Activated T-cell treated with anti-CD3 and anti-CD28 coated beads for 24 hours (primary cell): Measurements from ENCODE around the gene KRT4.
"Not testable (repeated sequence)": the region's sequence is repeated elsewhere in the genome, so short reads cannot be mapped to it uniquely, and the experiment has no call there.

Source experiments
- DNase-seq: peaks from one replicate; pipeline ENCODE4 v3.0.0-alpha.2; 2020; ENCODE audit warnings: low read depth

KRT4 gene

DNA sequence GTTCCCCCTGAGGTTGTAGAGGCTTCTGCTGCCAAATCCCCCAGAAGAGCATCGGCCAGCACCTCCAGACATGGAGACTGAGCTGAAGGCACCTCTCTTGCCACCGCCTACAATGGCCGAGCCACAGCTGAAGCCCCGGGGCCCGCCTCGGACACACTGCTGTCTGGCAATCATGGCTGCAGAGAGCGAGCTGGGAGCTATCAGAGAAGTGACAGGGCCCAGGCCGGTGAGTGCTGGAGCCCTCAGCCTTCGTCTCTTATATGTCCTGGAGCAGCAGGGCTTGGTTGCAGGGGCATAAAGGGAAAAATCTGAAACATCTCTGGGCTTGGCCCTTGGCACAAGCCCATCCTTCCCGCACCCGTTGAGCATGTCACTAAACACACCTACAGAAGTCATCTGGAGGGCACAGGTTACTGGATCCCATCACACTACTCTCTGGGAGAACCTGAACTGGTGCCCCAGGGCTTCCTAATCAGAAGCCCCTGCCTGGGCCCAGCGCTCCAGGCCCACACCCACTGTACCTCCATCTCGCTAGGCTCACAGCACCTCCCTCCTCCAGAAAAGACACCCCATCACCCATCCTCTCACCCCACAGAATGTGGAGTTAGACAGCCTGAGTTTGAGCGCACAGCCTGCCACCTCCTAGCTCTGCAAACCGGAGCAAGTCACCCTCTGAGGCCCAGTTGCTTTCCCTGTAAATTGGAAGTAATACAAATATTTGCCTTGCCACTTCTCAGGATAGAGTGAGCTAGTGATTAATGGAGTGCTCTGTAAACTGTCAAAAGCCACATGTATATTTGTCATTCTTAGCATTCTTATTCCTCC lies at the start of gene KRT4:
Gene KRT4 (minus strand): TSS at position 232 of the 825 bp plus-strand sequence. CDS start 58 bp downstream, at position 174.
- DNase-seq: no peak

DNA sequence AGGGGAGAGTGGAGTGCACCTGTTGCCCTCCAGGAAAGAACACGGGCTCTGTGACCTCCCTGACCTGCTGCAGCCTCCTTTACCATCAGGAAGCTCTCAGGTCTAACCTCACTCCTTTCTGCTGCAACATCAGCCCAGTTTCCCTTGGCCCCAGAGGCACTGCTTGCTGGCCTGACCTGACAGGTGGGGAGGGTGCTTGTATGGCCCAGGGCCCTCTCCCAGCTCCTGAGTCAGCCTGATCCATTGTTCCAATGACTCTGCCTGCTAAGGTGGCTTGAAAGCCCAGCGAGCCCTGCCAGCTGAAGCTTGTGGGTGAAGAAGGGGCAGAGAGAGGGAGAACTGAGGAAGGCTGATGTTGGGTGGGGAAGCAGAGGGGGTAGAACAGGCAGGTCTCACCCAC lies 48.1 kb upstream of the KRT4 start:
- DNase-seq: no peak

DNA sequence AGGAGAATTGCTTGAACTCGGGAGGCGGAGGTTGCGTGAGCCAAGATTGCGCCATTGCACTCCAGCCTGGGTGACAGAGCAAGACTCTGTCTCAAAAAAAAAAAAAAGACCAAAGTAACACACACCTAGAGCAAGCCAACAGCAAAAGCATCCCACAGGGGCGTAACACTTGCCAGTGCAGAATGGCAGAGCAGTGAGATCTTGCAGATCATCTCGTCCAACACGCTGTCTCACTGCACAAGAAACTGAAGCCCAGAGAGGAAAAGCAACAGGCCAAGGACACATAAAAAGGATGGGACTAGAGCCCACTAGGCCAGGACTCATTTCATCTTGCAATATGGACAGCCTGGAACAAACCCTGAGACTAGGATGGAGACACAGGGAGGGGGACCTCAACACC lies 47.6 kb upstream of the KRT4 start:
- DNase-seq: no peak

DNA sequence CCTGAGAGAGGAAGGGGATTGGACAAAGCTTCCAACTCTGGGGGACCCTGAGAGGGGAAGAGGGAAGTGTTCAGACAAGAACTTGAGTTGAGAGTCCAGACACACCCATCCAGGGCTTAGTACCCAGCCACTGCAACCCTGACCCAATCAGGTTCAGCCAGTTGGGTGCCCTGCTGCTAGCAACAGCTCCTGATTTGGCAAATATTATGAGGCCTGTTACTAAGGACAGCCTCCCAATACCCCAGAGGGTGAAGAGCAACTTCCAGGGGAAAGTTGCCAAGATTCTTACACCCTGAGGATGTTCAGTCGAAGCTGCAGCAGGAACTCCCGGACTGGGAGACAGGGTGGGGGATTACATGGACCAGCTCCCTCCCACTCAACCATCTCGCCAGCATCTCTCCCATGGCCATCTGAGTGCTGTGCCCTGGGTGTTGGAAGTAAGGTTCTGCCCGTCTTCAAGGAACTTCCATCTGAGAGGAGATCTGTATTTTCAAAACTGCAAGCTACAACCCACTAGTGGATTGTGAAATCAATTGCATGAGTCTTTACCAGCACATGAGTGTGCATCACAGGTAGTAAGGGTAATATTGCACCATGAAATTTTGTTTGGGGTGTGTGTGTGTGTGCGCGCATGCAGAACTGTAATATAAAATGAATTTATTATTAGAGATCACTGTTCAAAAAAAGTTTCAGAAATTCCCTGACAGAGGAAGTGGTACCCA lies 46.3 kb upstream of the KRT4 start:
- DNase-seq: no peak

DNA sequence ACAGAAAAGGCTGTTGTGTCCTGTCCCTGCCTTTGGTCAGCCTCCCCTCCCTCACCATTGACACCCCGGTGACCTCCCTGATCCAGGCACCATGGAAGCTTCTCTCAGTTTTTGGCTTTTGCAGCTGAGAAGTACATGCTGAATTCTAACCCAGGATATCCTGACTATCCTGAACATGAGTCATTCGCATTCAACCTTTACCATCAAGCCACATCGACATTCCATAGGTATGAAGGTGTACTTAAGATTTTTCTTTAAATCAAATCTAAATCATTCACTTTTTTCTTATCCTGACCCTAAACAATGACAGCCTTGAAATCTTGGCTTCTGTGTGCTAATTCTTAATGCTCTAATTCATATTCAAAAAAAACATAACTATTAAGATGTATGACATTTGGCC lies 43.6 kb upstream of the KRT4 start:
- no peak for DNase-seq

DNA sequence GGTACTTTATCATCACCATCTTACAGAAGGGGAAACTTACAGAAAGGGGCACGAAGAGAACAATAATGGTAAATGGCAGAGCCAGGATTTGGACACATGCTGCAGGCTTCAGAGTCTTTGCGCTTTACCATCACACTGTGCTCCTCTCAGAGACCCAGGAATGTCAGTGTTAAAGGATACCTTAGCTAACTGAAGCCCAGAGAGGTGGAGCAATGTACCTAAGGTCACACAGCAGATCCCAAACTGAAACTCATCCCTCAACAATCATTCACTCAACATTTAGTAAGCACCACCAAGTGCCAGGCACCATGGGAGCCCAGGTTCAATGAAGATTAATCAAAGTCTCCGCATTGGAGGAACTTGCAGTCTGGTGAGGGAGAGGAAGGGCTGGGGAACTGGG lies 42.9 kb upstream of the KRT4 start:
- DNase-seq: no peak

DNA sequence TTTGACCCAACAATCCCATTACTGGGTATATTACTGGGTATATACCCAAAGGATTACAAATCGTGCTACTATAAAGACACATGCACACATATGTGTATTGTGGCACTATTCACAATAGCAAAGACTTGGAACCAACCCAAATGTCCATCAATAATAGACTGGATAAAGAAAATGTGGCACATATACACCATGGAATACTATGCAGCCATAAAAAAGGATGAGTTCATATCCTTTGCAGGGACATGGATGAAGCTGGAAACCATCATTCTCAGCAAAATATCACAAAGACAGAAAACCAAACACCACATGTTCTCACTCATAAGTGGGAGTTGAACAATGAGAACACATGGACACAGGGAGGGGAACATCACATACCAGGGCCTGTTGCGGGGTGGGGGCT lies 42.2 kb upstream of the KRT4 start:
- DNase-seq: not testable (repeated sequence)

DNA sequence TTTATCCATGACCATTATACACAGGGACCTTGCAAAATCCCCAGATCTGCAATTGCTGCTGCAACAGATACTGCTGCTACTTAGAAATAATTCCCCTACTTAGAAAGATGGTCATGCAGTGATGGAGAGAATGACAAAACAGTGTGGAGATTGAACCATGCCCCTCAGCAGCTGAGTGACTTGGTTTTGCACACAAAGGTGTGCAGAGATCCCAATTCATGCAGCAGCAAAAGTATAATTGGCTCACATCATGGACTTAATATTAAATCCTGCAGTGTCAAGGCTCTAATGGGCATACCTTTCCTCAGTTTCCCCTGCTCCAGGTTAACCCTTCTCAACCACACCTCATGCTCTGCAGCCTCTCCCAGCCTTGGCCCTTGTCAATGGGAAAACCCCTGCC lies 37.9 kb upstream of the KRT4 start:
- no peak for DNase-seq

DNA sequence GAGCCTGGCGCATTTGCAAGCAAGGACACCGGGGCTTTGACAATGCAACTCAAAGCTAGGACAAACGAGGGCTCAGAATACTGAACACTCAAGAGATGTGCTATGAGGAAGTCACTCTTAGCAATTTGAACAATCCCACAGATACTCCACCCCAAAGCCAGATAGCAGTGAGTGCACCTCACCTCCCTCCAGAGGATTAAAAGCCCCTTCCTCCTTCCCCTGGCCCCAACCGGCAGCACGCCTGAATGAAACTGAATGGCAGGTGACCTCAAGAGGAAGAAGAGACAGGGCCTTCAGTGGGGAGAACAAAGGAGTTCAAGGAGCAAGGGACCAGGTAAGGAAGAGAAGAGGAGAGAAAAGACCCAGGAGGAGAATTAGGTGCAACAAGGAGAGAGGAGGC lies 36.8 kb upstream of the KRT4 start:
- DNase-seq: no peak

DNA sequence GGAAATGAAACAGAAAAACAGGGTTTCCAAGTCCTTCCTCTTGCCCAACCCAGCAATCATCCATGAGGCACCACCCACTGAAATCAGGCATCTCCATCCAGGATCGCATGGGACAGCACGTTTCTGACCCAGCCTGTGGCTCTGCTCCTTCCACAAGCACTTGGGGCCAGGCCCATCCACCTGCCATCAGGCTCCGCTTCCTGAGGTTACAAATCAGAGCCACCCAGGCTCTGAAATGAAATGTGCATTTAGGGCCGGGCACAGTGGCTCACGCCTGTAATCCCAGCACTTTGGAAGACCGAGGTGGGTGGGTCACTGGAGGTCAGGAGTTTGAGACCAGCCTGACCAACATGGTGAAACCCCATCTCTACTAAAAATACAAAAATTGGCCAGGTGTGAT lies 35.6 kb upstream of the KRT4 start:
- DNase-seq: no peak

DNA sequence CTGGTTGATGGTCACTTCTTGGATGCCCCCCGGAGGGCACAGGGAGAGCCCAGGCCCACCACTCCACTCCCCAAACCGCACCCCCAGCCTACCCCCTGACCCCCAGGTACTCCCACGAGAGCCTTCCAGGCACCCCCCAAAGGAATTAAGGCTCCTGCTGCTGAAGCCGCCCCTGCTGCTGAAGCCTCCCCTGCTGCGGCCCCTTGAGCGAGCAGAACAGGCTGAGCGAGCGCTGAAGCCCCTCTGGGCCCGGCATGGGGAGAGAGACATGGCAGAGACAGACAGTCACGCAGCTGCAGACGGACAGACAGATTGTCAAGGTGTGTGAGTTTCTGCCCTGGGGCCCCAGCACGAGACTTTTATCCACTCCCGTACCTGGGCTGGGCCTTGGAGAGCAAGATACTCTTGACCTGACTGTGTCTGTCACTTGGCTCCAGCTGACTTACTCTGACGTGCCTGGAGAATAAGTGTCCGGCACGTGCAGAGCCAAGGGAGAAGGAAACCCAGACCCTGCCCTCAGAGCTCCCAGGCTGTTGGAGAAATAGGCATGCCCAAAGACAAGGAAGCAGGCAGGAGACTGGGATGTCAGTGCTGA lies 34.8 kb upstream of the KRT4 start, which contains the start of gene KRT78:
Gene KRT78 (minus strand): TSS at position 334 of the 595 bp plus-strand sequence. CDS start 64 bp downstream, at position 270.
- DNase-seq: no peak

DNA sequence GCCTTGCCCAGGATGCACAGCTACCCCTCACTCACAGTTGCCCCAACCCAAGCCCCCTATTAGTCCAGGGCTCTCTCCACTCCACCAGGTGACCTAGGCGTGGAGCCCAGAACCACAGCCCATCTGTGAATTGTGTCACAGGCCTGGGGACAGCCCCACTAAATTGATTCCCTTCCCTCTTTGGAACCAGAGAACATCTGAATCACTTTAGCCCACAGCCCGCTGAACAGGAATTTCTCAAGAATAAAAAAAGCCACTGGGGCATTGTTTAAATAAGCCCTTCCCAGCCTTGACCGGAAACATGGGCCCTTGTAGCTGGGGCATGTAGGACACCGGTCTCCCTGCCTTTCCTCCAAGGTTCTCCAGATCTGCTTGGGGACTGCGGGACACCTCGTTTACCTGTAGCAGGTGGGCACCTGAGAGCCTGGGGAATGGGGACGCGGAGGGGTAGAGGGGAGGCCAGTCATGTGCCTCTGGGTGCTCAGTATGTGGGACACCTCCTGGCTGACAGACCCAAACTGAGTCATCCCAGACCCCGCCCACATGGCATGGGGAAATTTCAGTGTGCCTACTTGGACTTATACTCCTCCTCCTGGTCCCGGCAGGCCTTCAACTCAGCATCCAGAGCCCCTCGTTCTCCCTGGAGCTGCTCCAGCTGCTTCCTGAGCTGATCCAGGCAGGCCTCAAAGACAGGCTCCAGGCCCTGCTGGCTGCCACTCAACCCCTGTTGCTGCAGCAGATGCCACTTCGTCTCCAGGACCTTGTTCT lies 33.6 kb upstream of the KRT4 start:
- no peak for DNase-seq

DNA sequence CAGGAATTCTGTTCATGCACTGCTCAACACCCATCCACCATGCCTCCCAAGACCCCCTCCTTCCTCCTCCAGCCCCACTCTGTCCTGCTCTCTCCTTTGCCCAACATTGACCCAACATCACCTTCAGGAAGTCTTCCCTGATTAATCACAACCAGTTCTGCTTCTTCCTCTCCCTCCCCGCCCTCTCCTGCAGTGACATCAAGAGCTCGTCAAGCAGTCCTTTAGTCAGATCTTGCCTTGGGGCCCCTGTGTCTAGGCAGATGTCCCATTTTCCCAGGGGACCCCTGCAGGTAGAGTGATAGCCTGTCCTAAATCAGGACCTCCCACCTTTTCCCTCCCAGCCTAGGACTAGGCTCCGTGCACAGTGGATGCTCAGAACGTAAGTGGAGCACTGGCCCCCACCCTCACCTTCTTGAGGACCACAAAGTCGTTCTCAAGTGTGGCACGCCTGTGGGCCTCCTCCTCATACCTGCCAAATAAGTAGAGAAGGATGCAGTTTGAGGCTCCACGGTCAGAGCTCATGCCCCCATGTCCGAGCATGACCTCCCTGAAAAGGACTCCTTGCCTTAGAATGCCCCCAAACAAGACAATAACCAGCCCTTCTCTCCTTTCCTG lies 32.5 kb upstream of the KRT4 start:
- no peak for DNase-seq

DNA sequence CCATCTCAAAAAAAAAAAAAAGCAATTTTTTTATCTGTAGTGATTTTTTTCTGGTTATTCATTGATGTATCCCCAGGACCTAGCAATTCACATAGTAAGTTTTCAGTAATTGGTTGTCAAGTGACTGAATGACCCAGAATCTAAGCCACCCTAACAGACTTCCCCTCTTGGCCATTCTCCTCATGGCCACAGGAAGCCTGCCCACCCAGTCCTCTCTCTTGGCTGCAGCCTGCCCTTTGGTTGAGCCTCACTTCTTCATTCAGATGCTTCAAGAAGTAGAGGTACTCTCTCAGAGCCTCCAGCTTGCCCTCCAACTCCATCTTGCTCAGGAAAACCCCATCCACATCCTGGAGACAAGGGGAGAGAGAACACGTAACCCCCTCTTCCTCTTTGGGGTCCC lies 32.0 kb upstream of the KRT4 start:
- no peak for DNase-seq

DNA sequence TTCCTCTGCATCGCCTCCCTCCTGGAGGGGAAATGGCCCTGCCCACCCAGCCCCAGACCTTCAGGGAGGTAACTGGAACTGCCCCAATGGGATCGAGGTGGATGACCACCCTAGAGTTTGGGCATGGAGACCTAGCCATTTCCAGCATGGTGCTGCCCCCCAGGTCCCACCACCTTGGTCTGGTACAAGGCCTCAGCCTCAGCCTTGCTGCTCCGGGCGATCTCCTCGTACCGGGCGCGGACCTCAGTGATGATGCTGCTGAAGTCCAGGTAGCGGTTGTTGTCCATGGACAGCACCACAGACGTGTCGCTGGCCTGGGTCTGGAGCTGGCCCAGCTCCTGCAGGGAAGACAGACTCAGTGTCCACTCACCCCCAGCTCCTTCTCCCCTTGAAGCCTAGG lies 30.5 kb upstream of the KRT4 start:
- no peak for DNase-seq

DNA sequence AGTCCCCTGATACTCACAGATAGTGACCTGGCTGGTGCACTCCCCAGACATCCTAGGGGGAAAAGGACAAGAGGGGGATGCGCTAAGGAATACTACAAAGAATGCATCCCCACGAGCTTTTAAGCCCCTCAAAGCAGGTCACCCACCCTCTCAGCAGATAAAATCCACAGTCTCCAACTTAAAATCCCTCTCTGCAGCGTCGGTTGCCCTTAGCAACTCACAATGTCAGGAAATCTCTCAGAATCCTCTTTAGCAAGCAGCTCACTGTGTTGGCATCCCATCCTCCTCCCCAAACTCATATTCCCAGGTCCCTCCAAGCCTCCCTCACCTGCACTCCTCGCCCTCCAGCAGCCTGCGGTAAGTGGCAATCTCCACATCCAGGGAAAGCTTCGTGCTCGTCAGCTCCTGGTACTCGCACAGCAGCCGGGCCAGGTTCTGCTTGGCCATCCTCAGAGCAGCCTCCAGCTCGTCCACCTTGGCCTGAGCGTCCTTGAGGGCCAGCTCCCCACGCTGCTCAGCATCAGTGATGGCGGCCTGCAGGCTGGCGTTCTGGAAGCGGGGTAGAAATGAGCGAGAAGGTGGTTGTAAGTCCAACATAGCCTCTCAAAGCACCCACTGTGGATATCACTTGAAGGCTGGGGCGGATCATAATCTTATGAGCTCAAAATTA lies 25.7 kb upstream of the KRT4 start:
- DNase-seq: no peak

DNA sequence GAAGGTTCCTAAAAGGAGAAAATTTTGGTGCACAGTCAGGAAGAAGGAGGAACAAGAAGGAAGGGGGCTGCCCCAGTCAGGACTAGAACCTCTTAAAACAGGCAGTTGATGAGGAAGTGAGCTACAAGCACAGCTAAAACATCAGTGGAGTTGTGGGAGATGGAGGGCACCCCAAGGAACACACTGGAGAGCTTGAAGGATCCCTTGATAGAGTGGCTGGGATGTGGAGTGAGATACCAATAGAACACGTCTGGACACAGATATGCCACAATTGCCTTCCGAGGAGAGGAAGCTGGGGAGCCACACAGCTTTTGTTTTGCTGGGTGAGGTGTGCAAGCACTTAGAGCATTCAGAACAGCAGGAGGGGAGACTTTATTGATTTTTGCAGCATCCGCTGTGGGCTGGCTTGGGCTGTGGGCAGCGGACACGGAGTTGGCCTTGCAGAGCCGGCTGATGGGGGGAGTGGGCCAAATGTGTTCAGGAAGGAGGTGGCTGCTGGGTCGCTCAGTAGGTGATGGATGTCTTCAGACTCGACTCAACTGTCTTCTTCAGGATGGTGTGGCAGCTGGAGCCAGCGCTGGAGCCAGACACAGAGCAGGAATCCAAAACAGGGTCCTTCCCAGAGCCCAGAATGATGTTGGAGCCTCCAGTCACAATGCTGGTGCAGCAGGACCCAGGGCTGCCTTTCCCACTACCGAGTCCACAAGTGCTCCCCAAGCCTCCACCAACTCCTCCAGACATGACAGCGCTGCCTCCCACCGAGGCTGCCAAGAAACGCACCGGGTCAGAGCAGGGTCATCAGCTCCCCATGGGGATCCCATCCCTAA lies 24.9 kb upstream of the KRT4 start:
- DNase-seq: no peak

DNA sequence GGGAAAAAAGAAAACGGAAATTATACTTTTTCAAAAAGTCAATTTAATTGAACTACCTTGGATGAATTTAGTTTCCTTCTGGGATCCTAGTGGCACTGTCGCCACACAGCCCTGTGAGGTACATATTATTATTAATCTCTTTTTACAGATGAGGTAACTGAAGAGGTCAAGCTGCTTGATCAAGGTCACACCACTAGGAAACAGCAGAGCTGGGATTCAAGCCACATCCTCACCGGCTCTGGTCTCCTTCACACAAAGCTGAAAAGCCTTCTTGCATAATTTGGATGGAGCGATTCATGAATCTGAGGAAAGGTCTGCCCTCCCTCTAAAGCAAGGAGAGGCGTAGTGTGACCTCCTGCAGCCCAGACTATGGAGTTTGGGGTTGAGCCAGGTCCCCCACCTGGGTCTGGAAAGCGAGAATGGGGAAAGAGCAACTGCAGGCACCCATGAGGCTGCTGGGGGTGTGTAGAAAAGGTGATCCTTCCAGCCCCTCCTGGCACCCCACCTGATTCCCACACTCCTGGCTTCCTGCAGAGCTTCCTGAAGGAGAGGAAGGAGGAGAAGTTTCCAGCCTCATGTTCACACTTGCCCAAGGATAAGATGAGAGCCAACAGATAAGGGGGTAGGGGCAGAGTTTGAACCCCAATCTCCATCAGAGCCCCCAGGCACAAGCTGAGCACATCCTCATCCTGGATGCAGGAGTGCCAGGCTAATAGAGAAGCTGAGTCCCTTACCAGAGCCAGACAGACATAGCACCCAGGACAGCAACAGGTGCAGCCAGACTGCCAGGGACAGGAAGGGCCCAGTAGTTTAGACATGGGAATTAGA lies 24.1 kb upstream of the KRT4 start:
- DNase-seq: no peak

DNA sequence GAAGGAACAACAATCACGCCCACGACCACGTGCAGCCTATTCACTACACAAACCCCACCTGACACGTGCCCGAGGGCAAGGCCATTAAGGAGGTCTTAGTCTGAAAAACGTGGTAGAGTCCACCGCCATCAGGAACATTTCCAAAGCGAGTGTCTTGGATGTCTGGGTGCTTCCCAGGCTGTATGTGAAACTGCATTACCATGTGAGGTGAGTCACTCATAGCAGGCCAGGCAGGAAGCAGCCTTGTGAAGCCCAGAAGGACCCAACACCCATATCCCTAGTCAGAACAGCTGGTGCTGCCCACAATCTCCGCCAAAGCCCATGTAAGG lies 23.5 kb upstream of the KRT4 start:
- DNase-seq: no peak
